ENCODE data around the gene SFRP5. TPM values are rescaled to one million over a fixed set of nuclear protein-coding genes. Genes with fewer than 3 reads are reported as not detected.

Gene SFRP5
- total and polyA plus RNA-seq, 2 donors (not counting 3 experiments of a cell fraction or from before 2014, with no cell fraction given), result not detected

GRCh38 chr10:97760461-97761257 lies 11.1 kb downstream of the SFRP5 start:
- no peaks in the 10 kb centered on the region for H3K27me3 ChIP-seq (ENCODE audit: control insufficient read depth in 2 of 2, insufficient read depth in 2 of 2, low read length in 2 of 2)
- no peaks in the 10 kb centered on the region for H3K9me3 ChIP-seq (replicated peaks; ENCODE audit: control insufficient read depth, insufficient read depth, low read length)
- no peak for TF ChIP-seq POLR2A (IDR thresholded peaks at IDR 0.05; ENCODE audit: low read depth, low read length)
- TF ChIP-seq GATA2 (IDR thresholded peaks at IDR 0.05; ENCODE audit: insufficient read depth, insufficient read length, low read depth, low read length), result no peak
- TF ChIP-seq MYC (IDR thresholded peaks at IDR 0.05; ENCODE audit: low read depth, low read length), result no peak
- TF ChIP-seq JUN (IDR thresholded peaks at IDR 0.05; ENCODE audit: borderline replicate concordance, insufficient read depth, insufficient read length, low read depth), result no peak
- no peak for TF ChIP-seq CTCF (IDR thresholded peaks at IDR 0.05; ENCODE audit: extremely low read depth in 1 of 2, insufficient read depth in 1 of 2, low read depth in 1 of 2, low read length in 2 of 2)
- no peak for TF ChIP-seq MAX (IDR thresholded peaks at IDR 0.05; ENCODE audit: insufficient read depth, insufficient read length)
- TF ChIP-seq EZH2 (IDR thresholded peaks at IDR 0.05; ENCODE audit: borderline replicate concordance, low read depth, low read length, severe bottlenecking), result no peak
- TF ChIP-seq POLR2AphosphoS5 (IDR thresholded peaks at IDR 0.05; ENCODE audit: insufficient read depth, low read depth, low read length), result no peak
- no peak for TF ChIP-seq FOS (IDR thresholded peaks at IDR 0.05; ENCODE audit: borderline replicate concordance, insufficient read depth, low read length)
- ChIA-PET CTCF (interaction anchor here (0.6 to 6.8 kb wide), 5 partner anchors 14 to 280 kb away, joined by 3 to 49 read pairs (median 4); no protein-coding TSS in a partner anchor), POLR2A (no interaction called here)
- BruUV-seq (replicated peaks), result TSS peak; percentile 30
- H3K4me3 ChIP-seq (replicated peaks in 1 of 3; ENCODE audit: insufficient read depth in 1 of 3, low read depth in 1 of 3, low read length in 3 of 3), result no peak overlapping the region
- no peaks in the 10 kb centered on the region for H3K79me2 ChIP-seq (ENCODE audit: control insufficient read depth, insufficient read depth, low read length)
- H2AFZ ChIP-seq (ENCODE audit: low read depth, low read length), result no peak overlapping the region
- H3K27ac ChIP-seq (ENCODE audit: insufficient read depth, low read depth, low read length), result no peak overlapping the region
- no peak for DNase-seq (ENCODE audit: low read depth, low spot score)
- no peaks in the 10 kb centered on the region for H3K4me1 ChIP-seq (ENCODE audit: control insufficient read depth, extremely low read depth, insufficient read depth, low read length)
- no peak for FAIRE-seq
- H3K9ac ChIP-seq (replicated peaks; ENCODE audit: extremely low read depth, insufficient read depth, low read length), result no peak overlapping the region
- no peak overlapping the region for H3K4me2 ChIP-seq (ENCODE audit: insufficient read depth, low read length)
- intact Hi-C loops (cut with micrococcal nuclease), result no loop called here
- no peaks in the 10 kb centered on the region for H3K9me1 ChIP-seq (replicated peaks; ENCODE audit: control insufficient read depth, extremely low read depth, insufficient read depth, low read length)
- peaks cover 6 to 33% of the 10 kb centered on the region in 2 experiments for H3K36me3 ChIP-seq (ENCODE audit: control insufficient read depth in 2 of 2, extremely low read depth in 1 of 2, insufficient read depth in 2 of 2, low read length in 2 of 2)
- dilution Hi-C loops (cut with MboI; ENCODE audit: extremely low pct_ligation_motif_present, low sequenced_read_pairs), result no loop called here
- H4K20me1 ChIP-seq (replicated peaks; ENCODE audit: control insufficient read depth, extremely low read depth, insufficient read depth, low read length), result no peaks in the 10 kb centered on the region

Measured in endothelial cell of umbilical vein (primary cell).